Hematopoietic multipotent progenitor cell treated with erythropoietin and hydrocortisone succinate and interleukin-3 and kit ligand, for 8 days (in vitro differentiated cells): ENCODE results near the gene PCARE.
"Not testable (repeated sequence)": the region's sequence is repeated elsewhere in the genome, so short reads cannot be mapped to it uniquely, and the experiment has no call there.

Experiments used
- DNase-seq: peaks from one replicate; pipeline ENCODE4 v3.0.0-alpha.2; 2015

PCARE gene

GRCh38 chr2:29090311-29090710 lies 16.0 kb upstream of the PCARE start:
- not testable (repeated sequence) for DNase-seq

DNA sequence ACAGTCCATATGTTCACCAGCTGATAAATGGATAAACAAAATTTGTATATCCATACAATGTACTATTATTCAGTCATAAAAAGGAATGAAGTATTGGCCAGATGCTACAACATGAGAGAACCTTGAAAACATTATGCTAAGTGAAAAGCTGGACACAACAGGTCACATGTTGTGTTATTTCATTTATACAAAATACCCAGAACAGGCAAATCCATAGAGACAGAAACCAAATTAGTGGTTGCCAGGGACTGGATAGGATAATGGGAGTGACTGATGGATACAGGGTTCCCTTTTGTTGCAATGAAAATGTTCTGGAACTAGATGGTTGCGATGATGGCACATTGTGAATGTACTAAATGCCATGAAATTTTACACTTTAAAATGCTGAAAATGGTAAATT lies 10.2 kb upstream of the PCARE start:
- no peak for DNase-seq

GRCh38 chr2:29082804-29083495 lies 8.6 kb upstream of the PCARE start:
- DNase-seq: no peak

DNA sequence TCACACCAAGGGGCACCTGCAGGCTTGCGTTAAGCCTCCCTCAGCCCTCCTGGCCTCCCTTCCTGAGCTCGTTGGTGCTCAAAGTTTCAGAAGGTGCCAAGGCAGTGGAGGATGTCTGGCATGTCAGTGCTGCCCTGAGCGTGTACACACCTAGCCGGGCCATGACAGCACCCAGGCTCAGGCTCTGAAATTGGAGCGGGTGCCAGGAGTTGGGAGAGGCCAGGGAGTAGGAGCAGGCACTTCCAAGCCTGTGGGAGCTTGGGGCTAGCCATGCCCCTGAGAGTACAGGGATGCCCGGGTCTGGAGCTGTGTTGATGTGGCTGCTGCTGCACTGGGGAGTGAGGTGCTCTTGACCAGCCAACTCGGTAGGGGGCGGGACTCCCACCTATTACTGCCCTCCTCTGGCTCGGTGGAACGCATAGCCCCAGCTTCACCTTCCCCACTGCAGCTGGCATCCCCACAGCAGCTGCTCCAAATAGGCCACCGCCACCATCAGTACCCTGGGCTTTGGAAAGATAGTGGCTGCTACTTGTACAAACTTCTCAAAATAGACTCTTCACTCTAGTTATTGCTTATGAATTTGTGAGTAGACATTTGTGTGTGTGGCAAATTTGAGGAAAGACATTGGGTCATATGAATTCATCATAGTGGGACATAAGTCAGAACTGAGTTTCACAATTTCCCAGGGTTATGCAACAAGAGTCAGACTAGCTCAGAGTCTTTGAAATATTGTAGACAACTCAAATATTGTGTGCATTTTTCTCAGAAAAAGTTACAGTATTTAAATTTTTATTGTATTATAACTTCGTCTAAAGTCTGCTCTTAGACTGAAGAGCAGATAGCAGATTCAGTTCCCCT lies 6.8 kb upstream of the PCARE start:
- no peak for DNase-seq

GRCh38 chr2:29079887-29080286 lies 5.6 kb upstream of the PCARE start:
- no peak for DNase-seq

GRCh38 chr2:29075894-29076705 lies 1.8 kb upstream of the PCARE start:
- no peak for DNase-seq

DNA sequence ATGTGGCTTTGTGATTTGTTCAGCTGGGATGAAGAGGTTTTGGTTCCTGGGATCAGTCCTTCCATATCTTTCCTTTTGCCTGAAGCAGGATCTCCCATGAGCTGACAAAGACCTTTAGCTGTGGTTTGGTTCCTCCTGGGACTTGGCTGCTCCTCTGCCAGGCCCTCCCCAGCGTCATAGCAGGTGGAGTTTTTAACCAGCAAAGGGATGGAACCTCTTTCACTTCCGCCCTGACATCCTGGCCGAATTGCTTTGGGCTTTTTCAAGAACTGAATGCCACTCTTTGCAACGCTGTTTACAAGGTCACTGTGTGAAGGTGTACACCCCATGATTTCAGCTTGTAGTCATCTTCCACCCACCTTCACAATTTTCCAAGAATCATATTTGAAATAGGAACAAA lies 390 bp downstream of the PCARE start:
- DNase-seq: no peak

- no peak for DNase-seq
Observed at GRCh38 chr2:29072971-29073725, 1.2 kb downstream of the PCARE start.

- DNase-seq: no peak
Observed at GRCh38 chr2:29072251-29072650, 2.1 kb downstream of the PCARE start.

- DNase-seq: no peak
Observed at GRCh38 chr2:29071032-29071975, 3.0 kb downstream of the PCARE start.

DNA sequence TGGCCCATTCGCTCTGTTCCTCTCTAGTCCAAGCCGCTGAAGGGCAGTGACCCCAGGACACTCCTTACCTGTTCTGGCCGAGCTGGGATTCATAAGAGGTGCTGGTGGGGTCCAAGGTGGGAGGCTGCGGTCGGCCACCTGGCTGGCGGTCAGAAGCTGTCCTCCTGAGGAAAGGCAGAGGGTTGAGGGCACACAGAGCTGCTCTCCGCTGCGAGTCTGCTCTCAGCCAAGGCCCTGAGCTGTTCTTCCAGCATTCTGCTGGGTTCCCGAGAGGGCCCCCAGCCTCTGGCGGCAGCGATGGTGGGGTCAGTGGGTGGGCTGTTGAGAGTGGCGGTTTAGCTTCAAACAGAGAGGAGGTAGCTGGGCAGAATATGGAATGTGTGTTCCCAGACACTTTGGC lies 3.8 kb downstream of the PCARE start:
- DNase-seq: no peak

DNA sequence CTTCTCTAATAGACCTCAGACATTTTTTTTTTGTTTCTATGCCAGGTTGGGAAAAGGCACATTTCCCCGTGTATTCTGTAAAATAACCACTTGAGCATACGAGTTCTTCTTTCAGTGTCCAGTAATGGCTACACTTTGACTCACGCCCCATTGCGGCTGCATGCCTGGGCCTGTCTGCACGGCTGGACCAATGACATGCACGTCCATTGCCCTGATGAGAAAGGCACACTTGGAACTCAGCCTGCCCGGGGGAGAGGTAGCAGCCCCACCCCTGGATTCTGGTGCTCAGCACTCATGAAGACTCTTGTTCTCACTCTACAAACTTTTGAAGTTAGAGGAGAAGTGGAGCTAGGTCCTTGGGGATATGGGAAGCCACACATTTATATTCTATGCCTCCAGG lies 5.8 kb downstream of the PCARE start:
- DNase-seq: no peak

- no peak for DNase-seq
Observed at GRCh38 chr2:29066997-29067605, 7.2 kb downstream of the PCARE start.

- DNase-seq: no peak
Observed at GRCh38 chr2:29066271-29066860, 8.0 kb downstream of the PCARE start.

DNA sequence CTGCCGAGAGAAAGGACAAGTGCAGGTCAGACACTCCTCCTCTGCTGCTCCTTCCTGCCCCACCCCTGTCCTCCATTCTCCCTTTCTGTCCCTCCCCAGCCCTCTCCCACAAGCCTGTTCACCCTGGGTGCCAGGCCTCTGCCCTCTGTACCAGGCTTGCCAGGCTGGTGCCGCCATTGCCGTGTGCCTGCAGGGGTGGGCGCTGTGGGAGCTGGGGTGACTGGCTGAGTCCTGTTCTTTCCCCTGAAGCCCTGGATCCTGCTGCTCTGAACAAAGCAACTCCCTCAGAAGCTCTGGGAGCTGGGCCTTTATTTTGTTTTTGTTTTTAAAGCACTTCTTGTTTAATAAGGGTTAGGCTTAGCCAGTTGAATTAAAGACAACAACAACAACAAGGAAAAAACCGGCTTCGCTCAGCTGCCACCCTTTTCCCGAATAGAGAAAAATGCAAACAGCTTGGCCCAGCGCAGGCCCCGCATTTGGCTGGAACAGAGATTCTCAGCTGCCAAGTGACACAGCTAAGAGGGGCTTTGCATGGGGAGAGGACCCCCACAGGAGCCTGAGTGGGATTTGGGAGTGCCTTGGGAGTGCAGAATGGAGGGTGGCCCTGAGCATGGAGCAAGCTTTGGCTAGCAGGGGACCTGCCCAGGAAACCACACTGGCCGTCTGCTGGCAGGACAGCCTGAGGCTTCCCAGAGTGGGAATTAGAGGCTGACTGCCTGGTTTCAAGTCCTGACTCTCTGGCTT lies 9.1 kb downstream of the PCARE start:
- no peak for DNase-seq

DNA sequence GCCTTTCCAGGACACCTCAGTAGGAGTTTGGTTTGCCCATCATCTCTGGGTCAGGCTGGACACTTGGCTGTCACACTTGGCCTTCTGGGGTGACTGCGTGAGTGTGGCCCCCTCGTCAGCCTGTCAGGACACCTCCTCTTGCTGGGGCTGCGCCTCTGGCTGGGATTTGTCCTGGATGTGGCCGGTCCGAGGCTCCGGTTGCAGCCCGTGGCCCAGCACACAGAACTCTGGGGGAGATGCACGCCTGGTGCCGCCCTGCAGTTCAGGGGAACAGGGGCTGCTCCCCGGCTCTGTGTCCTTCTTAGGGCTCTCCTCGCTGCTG lies 9.6 kb downstream of the PCARE start:
- no peak for DNase-seq

- DNase-seq: no peak
Observed at GRCh38 chr2:29064346-29064715, 10.0 kb downstream of the PCARE start.

DNA sequence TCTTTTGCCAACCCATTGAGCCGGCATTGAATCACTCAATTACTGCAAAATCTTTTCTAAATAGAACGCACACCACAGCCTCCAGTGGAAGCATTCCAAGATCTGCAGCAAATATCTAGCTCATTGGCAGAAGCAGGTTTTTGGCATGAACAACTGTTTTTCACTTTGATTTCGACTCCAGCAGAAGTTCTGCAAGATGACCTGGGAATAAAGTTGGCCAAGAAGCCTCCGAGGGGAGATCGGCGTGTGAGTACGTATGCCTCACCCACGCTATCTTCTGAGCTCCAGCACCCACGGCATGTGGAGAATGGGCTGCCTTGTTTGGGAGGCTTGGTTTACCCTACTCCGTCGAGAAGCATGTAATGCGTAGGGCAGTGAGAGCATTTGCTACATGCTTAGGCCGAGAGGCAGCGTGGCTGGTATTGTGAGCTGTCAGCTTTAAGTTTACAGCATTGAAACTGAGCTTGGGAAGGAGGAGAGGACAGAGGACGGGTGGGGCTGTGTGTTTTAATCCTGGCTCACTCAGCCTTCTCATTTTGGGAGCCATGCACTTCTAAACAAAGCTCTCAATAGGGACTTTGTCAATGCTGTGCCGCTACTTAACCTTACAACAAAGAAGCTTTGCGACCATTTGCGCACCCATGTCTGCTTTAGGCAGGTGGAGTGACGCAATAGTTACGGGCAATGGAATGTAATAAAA lies 10.5 kb downstream of the PCARE start:
- no peak for DNase-seq

GRCh38 chr2:29063056-29063455 lies 11.3 kb downstream of the PCARE start:
- DNase-seq: no peak

DNA sequence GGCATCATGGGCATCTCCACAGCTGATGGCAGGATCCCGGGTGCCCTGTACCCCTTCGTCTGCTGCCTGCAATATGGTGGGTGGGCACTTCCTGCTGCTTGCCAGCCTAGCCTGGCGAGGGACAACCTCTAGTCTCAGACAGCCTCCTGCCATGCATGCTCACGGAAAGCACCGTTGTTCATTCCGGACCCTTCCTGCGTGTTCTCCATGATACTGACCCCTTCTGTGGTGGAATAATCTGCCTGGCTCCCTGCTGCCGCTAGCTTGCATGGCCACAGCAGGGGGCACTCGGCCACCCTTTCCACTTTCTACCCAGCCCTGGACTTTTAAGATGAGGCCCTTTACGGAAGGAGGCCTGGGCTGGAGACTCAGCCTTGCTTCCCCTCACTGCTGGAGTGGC lies 12.0 kb downstream of the PCARE start:
- no peak for DNase-seq
